GM18867 (cell line): Measurements from ENCODE around the gene PRR22.

Source experiments
- ATAC-seq: cut with Tn5 transposase; IDR thresholded peaks from one replicate; pipeline ENCODE4 v1.9.1; 2021; ENCODE audit warnings: mild to moderate bottlenecking, moderate library complexity; ENCODE audit not compliant: unreplicated experiment

The PRR22 gene

DNA sequence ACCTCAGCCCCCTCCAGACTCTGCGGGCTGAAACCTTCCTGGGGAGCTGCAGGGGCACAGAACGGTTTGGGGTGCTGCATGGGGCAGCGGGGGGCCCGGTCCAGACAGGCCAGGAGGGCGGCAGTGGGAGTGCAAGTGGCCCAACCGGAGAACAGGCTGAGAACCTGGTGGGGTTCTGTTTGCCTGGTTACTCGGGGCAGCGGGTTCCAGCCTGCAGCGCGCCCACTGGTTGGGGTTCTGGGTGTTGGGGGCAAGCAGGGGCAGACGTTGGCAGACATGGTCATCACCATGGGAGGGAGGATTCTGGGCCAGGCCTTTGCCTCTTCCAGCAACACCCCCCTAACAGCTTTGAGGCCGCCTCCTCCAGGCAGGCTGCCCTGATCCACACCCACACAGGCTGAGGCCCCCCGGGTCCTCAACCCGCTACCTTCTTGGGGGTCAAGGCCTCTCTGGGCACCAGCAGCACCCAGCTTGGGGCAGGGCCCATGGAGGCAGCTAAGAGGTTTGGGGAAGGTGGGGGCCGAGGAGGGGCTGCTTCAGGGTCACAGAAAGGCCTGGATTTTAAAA is at the start of gene PRR22:
Gene PRR22, minus strand, starts transcription at position 166 of the 567 bp plus-strand sequence. Its CDS starts 86 bp downstream, at position 80.
- ATAC-seq: no peak

DNA sequence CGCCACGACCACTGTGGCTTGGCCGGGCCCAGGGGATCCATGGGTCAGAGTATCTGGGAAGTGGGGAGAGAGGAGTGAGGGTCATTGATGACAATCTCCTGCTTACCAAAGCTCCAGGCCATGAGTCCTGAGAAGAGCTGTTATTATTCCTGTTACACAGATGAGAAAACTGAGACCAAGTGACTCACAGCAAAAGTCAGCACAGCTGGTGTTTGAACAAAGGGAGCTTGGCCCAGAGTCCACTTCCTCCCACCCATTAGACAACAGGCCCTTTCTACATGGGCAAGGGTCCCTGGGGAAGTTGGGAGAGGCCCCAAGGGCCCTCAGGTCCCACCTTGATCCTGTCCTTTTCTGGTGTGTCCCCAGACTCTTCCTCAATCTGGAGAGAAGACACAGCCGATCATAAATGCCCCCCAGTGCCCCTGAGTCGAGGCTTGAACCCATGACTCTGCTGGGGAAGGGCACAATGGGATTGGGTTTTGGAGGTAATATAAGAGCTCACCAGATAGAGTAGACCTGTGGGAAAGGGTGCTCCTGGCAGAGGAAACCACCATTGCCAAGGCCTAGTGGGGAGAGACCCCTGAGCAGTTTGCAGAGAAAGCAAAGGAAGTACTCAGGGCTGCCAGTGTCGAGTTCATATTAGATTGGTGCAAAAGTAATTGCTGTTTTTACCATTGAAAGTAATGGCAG is 48.1 kb upstream of the PRR22 start:
- no peak for ATAC-seq

DNA sequence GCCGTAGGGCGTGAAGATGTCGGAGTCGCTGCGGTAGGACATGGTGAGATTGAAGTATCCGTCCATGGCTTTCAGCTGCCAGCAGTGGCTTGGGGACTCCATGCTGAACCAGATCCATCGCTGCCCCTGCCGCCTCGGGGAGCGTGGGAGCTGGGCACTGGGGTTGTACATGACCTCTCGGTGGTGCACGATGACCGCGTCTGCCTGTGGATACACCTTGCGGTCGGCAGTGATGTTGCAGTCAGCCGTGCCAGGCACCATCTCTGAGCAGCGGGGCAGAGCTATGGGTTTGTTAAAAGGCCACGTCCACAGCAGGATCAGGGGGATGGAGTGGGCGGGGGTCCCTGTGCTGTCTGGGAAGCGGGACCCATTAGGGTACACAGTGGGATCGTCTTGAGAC is 47.5 kb upstream of the PRR22 start:
- ATAC-seq: no peak

DNA sequence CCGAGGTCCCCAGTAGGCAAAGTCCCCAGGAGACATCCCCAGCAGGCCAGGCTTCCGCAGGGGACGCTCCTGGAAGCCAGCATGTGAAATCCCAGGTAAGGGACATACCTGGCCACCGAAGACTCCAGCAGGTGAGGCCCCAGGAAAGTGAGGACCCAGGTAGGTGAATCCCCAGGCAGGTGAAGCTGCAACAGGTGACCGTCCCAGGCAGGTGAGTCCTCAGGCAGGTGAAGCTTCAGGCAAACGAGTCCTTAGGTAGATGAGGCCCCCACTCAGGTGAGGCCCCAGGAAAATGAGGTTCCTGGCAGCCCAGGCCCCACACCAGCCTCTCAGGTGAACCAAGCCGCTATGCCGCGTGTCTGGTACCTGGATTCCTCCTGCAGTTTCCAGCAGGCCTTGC is 46.6 kb upstream of the PRR22 start:
- ATAC-seq: no peak

DNA sequence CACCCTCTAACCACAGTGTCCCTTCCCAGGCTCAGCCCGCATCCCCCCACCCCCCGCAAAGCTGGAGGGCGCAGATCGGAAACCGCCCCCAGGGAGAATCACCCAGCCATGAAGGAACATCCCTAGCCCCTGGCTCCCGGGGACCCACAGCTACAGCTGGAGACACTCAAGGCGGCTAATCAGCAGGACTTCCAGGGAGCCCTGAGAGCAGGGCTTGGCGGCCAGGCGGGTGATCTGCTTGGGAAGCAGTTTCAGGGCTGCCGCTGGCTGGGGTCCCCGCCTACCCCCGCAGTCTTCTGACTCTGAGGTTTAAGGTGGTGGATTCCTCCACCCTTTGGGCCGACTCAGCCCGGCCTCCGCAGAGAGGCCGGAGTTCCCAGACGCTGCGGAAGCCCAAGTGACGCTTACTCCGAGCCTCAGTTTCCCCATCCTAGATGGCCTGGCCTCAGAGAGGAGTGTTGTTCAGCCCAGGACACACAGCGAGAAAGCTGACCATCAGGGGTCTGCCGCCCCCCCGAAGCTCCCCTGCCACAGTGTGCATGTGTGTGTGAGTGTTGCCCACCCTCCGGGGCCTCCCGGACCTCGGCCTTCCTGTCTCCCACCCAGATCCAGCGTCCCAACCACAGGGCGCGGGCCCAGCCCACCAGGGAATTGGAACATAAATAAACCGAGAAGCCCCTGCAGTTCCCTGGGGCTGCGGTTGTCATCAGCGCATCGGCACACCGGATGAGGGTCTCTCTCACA is 45.2 kb upstream of the PRR22 start:
- ATAC-seq: no peak

DNA sequence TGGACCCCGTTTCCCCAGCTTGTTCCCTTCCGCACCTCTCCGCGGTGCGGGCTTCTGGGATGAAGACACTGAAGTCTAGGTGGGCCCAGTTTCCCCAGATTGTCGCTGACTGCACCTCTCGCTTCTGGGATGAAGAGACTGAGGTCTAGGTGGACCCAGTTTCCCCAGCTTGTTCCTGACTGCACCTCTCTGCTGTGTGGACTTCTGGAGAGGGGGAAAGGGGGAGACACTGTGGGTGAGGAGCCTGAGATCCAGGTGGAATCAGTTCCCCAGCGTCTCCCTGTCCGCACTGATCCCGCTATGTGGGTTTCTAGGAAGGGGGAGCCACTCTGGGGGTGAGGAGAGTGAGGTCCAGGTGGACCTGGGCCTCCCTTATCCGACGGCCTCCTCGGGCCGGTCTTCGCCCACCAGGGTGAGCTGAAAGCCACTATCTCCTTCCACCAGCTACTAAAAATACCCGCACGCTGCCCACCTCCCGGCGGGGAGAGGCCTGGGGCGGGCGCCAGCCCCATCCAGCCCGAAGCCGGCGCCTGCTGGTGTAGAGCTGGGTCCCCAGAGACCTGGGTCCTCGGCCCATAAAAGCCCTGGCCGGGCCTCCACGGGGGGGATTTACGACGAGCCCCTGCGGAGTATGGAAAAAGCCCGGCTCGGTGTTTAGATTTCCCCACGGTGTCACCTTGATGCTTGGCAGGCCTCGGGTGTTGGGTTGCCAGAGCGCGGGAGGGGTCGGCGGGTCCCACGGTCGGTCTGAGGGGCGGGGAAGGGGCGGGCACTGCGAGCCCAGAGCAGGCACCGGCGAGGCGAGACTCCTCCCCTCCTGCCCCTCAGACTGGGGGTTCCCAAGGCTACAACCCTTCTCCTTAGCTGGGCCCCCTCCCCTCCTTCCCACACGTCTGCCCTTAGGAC is 44.4 kb upstream of the PRR22 start:
- no peak for ATAC-seq

DNA sequence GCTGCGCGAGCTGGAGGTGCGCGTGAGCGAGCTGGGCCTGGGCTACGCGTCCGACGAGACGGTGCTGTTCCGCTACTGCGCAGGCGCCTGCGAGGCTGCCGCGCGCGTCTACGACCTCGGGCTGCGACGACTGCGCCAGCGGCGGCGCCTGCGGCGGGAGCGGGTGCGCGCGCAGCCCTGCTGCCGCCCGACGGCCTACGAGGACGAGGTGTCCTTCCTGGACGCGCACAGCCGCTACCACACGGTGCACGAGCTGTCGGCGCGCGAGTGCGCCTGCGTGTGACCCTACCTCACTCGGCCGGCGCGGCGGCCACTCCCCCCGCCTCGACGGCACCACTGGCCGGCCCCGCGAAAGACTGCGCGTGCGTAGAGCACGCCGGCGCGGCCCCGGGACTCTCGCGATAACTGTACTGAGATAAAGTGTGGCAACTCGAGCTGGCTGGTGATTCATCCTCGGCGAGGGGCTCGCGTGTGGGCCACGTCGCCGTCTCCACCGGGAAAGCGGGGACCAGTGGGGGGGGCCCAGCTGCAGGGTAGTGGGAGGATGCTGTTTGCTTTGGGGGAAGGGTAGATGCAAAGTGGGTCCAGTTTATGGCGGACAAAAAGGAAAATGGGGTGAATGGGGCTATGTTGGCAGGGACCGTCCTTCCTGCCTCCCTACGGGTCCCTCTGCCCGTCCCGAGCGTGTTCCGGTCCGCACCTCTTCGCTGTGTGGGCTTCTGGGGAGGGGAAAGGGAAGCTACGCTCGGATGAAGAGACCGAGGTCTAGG is 43.5 kb upstream of the PRR22 start:
- ATAC-seq: peak; percentile 67

DNA sequence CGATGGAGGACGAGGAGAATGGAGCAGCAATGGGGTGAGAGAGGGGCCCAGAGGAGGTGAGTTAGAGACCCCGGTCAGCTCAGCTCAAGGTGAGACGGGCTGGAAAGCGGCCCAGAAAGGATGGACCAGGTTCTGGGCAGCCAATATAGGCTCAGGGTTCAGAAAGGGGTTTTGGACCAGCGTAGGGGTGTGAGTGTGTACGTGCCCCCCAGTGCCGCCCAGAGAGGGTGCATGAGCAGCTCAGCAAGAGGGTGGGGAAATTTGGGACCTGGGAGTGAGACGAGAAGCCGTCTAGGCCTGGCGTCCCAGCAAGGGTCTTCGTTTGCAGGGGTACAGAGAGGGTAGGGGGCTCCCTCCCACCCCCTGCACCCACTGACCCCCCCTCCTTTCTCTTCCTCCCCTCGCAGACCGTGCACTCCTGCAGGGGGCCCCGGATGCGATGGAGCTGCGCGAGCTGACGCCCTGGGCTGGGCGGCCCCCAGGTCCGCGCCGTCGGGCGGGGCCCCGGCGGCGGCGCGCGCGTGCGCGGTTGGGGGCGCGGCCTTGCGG is 42.9 kb upstream of the PRR22 start:
- no peak for ATAC-seq

DNA sequence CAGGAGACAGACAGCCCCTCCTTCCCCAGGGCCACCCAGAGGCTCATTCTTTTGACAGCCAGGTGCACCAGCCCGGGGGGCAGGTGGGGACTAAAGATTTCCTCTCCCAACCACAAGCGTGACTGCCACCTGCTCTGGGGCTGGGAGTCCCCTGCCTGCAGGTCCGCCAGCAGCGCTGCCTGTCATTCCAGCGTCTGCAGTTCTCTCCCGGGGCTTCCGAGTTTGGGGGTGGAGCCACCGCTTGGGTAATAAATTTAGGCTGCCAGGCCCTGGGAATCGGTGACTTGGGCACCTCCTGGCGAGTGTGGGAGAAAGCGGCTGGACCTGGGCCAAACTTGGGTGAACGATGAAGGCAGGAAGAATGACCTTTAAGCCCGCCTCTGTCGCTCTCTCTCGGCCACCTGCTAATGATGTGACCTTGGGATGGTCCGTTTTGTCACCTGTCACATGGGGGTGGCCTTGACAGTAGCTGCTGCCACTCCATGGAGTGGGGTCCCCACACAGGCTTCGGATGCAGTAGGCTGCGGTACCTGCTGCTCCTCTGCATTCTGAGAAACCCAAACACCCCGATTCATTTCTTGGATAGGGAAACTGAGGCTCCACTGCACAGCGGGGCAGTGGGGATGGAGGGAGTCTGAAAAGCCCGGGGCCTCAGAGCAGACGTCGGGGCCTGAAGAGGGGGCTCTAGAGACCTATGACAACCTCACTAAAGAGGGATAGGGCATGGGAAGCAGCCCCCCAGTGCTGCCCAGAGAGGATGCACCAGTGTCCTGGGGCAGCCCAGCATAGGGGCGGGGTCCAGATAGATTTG is 42.2 kb upstream of the PRR22 start:
- no peak for ATAC-seq

DNA sequence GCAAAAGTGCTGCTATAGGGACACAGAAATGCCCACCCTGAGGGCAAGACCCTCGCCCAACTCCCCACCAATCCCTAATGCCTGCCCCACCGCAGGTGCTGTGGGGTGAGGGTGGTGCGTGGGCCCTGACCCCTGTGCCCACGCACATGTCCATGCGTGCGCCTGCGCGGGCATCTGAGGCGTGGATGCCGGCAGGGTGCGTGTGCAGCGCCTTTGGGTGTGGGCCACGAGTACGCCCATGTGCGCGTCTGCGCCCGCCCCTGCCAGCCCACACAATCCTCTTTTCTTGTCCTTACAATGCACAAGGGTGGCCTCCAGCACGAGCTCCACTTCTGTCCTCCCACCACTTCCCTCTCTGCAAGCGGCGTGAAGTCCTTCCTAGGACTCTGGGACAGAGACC is 40.6 kb upstream of the PRR22 start:
- no peak for ATAC-seq

DNA sequence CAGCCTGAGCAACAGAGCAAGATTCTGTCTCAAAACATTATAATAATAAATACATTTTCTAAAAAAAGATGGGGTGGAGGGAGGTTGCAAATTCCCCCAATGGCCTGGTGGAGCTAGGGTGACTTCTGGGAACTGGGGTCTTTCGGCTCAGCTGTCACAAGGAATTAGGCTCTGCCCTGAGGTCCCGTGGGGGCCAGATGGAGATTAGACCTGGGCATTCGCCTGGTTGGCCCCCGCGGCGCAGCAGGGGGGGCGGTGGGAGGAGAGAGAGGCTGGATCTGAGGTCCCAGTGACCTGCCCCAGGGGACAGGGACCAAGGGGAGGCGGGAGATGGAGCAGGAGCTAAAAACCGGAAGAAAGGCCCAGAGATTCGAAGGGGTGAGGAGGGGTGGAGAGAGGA is 40.2 kb upstream of the PRR22 start:
- no peak for ATAC-seq

DNA sequence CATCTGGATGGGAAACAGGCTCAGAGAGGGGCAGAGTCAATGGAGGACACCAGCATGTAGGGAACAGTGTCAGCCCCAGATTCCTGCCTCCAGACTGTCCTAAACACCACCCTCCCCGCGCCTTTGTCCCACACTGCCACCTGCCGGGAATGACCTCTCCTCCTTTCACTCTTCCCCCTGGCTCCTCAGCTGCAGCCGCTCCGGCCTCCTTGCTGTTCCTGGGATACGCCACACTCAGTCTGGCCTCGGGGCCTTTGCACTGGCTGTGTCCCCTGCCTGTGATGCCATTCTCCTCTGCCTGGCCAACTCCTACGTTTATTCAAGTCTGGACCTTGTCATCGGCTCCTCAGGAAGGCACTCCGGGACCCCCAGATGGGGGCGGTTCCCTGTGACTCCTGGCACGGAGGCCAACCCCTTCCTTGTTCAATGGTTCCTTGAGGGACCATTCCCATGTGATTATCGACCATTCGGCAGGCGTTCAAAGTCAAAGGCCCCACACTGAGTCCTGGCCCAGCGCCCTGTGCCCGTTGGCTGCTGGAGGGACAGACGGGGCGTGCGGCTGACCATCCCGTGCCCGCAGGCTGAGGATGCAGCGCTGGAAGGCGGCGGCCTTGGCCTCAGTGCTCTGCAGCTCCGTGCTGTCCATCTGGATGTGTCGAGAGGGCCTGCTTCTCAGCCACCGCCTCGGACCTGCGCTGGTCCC is 39.2 kb upstream of the PRR22 start:
- no peak for ATAC-seq

DNA sequence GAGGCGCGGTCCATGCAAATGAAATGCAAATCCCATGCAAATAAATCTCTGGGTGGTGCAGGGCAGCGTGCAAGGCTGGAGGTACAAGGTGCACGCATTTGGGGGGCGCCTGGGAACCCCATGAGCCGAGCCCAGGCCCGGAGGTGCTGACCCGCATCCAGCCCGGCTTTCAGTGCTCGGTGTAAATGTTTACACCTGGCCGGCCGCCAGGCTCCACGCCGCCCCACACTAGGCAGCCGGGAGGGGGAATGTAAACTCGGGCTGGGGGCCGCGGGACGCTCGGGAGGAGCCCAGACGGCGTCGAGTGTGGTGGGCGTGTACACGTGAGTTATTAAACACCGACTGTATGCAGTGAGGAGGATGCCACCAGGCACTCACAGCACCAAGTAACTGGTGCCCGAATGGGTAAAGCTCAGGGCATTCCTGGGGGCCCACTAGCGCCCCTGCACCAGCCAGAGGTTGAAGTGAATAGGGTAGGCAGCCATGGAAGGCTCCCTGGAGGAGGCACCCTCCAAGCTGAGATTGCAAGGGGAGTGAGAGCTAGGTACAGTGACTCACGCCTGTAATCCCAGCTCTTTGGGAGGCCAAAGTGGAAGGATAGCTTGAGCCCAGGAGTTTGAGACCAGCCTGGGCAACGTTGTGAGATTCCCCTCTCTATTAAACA is 37.8 kb upstream of the PRR22 start:
- no peak for ATAC-seq

DNA sequence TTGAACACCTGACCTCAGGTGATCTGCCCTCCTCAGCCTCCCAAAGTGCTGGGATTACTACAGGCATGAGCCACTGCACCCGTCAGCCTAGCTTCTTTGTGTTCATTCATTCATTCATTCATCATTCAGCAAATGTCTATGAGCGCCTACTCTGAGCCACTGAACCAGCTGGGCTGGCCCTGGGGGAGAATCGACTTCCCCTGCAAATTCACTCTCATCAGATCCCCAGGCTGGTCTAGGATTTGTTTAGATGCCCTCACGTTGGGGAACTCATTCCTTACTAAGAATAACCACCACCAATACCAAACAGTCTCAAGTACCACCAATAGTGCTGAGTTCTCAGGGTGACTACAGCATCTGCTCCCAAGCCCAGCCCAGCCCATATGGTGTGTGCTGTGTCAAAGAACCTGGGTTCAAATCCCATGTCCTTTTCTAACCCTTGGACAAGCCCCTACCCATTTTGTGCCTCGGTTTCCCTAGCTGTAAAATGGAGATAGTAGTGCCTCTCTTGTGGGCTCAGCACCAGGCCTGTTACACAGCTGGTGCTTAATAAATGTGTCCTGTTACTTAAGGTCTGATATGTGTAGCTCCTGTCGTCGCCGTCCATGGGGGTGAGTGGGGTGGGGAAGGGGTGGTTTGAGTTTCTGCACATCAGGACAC is 37.1 kb upstream of the PRR22 start:
- ATAC-seq: no peak

DNA sequence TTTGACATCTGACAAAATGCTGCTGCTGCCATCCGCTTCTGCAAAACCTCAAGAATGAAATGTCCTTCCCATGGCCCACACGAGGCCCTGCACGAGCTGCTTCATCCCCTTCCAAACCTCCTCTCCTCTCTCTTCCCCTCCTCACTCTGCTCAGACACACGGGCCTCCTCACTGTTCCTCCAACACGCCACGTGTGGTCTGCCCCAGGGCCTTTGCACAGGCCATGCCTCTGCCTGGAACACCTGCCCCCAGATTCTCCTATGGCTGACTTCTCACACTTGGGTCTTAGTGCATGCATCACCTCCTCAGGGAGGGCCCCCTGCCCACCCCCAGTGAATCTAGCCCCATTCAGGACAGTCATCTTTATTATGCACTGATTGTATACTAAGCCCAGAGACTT is 36.2 kb upstream of the PRR22 start:
- no peak for ATAC-seq

DNA sequence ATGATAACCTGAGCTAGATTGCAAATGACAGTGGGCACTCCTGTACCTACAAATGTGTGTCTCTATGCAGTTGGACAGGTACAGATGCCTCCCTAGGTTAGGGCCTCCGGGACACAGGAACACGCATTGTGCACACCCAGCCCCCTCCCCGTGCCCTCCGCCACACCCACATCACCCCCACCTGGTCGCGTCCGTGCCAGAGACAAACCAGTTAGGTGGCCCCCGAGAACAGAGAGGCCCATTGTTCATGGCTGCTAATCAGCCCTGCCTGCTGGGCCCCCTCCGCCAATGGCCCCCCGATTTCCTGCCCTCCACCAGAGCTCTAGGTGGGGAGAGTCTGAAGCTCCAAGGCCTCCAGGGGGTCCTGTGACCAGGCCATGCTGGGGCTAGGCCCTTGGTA is 34.0 kb upstream of the PRR22 start:
- ATAC-seq: no peak

DNA sequence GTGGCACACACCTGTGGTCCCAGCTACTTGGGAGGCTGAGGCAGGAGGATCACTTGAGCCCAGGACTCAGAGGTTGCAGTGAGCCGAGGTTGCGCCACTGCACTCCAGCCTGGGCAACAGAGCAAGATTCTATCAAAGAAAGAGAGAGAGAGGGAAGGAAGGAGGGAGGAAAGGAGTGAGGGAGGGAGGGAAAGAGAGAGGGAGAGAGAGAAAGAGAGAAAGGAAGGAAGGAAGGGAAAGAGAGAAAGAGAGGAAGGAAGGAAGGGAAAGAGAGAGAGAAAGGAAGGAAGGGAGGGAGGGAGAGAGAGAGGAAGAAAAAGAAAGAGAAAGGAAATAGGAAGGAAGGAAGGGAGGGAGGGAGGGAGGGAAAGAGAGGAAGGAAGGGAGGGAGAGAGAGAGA is 32.7 kb upstream of the PRR22 start:
- no peak for ATAC-seq

DNA sequence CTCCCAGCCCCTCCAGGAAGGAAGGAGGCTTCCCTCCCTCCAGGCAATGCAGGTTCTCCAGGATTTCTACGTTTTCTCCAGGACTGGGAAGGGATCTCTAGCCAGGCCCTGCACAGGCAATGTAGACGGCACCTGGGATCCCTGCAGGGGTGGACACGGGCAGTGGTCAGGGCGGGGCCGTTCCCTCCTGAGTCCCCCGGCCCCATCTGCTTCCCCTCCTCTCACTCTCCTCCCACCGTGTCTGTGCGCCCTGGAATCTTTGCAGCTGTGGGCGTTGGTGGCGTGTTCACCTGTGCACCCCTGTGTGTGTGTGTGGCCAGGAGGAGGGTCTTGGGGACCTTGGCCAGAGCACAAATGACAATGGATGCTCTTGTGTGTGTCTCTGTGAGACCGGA is 30.3 kb upstream of the PRR22 start:
- ATAC-seq: no peak
